ENCODE data around the gene NUP43. TPM values are rescaled to one million over a fixed set of nuclear protein-coding genes. Genes with fewer than 3 reads are reported as not detected.
"Not testable (repeated sequence)": the region's sequence is repeated elsewhere in the genome, so short reads cannot be mapped to it uniquely, and the experiment has no call there.

The NUP43 gene, protein sequence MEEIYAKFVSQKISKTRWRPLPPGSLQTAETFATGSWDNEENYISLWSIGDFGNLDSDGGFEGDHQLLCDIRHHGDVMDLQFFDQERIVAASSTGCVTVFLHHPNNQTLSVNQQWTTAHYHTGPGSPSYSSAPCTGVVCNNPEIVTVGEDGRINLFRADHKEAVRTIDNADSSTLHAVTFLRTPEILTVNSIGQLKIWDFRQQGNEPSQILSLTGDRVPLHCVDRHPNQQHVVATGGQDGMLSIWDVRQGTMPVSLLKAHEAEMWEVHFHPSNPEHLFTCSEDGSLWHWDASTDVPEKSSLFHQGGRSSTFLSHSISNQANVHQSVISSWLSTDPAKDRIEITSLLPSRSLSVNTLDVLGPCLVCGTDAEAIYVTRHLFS
- polyA plus RNA-seq (ENCODE audit: insufficient read length): 67.9 TPM
- long read RNA-seq, donor 1, transcript NUP43-201 (8 exons, 3,874 nt): major isoform, 7 of 19 reads
- long read RNA-seq, donor 1, partial matches to known transcripts: 12 of 19 reads
- long read RNA-seq, donor 1, other reads (novel, unspliced or antisense): 0 of 19 reads
- long read RNA-seq, donor 2, transcript NUP43-201 (8 exons, 3,874 nt): major isoform, 10 of 11 reads
- long read RNA-seq, donor 2, partial matches to known transcripts: 0 of 11 reads
- long read RNA-seq, donor 2, other reads (novel, unspliced or antisense): 0 of 11 reads
- long read RNA-seq, donor 3, transcript NUP43-201 (8 exons, 3,874 nt): major isoform, 6 of 20 reads
- long read RNA-seq, donor 3, partial matches to known transcripts: 14 of 20 reads
- long read RNA-seq, donor 3, other reads (novel, unspliced or antisense): 0 of 20 reads
- long read RNA-seq, donor 4: 0 reads
- long read RNA-seq, donor 5, transcript NUP43-201 (8 exons, 3,874 nt): major isoform, 5 of 13 reads
- long read RNA-seq, donor 5, partial matches to known transcripts: 8 of 13 reads
- long read RNA-seq, donor 5, other reads (novel, unspliced or antisense): 0 of 13 reads
- long read RNA-seq, donor 6, transcript NUP43-201 (8 exons, 3,874 nt): major isoform, 7 of 15 reads
- long read RNA-seq, donor 6, partial matches to known transcripts: 8 of 15 reads
- long read RNA-seq, donor 6, other reads (novel, unspliced or antisense): 0 of 15 reads
- long read RNA-seq, donor 7, transcript NUP43-201 (8 exons, 3,874 nt): major isoform, 11 of 19 reads
- long read RNA-seq, donor 7, partial matches to known transcripts: 8 of 19 reads
- long read RNA-seq, donor 7, other reads (novel, unspliced or antisense): 0 of 19 reads
- long read RNA-seq, donor 8, partial matches to known transcripts: 0 of 4 reads
- long read RNA-seq, donor 8, other reads (novel, unspliced or antisense): 0 of 4 reads

DNA sequence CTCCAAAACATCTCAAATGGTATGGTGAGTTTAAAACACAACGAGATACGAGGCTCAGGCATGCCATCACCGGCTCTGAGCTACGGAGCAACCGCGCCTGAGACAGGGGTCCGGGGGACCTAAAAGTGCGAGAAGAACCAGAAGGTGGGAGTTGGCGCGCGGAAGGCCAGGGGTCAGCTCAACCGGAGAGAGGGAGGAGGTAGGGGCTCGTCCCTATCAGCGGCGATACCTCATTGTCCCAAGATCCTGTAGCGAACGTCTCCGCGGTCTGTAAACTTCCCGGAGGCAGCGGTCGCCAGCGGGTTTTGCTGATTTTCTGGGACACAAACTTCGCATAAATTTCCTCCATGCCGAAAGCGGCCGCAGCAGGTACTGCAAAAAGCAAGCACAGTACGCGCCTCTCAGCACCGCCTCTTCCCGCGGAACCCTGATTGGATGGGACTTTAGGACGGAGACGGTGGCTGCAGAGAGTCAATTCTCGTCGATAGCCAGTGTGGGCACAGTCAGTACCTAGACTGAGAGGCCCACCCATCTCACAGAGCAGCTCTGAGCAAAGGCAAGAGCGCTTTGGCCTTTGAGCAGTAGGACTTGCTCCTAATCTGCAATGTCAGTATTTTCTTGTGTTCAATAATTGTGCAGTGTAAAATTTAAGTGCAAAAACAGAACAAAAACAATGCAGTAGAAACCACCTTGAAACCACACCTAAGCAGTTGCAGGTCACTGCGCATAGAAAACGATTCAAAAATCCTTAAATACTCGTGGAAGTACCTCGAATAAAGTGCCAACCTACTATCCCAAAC, at the start of gene NUP43:
NUP43 (minus strand) TSS at position 383 of the 800 bp plus-strand sequence; CDS start at position 349, 34 bp downstream.
- peak; percentile 96 for DNase-seq

DNA sequence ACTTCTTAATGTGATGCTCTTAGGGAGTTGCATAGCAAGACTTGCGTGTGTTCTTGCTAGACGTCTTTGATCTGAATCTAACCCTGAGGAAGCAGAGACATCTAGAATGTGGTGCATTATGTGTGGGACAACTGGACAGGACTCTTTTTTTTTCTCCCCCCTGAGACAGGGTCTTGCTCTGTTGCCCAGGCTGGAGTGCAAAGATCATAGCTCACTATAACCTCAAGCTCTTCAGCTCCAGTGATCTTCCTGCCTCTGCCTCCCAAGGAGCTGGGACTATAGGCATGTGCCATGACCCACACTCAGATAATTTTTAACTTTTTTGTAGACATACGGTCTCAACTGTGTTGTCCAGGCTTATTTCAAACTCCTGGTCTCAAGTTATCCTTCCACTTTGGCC, 37.2 kb upstream of the NUP43 start:
- DNase-seq: no peak

DNA sequence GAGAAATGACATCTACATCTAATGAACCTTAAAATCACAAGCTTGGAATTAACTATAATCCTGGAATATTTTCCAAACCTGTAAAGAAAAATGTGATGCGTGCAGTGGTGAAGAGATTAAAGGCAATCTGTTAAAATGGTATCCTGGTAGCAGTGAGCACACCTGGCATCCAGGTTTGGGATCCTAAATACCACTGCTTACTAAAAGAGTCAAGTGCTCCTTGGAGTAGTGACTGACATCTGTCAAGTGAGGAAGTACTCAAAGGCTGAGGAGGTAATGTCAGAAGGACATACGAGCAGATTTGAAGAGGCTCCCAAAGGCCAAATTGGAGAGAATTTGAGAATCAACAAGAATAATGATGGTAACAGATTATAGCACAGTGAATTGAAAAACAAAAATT, 36.0 kb upstream of the NUP43 start:
- DNase-seq: no peak

DNA sequence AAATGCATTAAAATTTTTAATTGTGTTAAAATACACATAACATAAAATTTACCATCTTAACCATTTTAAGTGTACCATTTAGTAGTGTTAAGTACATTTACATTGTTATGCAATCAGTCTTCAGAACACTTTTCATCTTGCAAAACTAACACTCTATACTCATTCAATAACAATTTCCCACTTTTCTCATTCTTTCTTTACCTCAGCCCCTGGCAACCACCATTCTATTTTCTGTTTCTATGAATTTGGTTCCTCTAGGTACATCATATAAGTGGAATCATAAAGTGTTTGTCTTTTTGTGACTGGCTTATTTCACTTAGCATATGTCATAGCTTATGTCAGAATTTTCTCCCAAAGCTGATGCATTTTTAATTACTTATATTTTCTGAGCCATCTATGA, 35.4 kb upstream of the NUP43 start:
- DNase-seq: no peak

DNA sequence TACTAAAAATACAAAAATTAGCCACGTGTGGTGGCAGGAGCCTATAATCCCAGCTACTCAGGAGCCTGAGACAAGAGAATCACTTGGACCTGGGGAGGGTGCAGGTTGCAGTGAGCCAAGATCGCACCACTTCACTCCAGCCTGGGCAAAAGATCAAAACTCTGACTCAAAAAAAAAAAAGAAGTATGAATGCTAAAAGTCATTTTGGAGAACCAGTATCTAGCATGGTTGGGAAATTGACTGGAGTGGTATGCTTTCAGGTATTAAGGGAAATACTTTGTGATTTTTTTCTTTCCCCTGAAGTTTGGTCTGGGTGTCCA, 33.3 kb upstream of the NUP43 start:
- no peak for DNase-seq

DNA sequence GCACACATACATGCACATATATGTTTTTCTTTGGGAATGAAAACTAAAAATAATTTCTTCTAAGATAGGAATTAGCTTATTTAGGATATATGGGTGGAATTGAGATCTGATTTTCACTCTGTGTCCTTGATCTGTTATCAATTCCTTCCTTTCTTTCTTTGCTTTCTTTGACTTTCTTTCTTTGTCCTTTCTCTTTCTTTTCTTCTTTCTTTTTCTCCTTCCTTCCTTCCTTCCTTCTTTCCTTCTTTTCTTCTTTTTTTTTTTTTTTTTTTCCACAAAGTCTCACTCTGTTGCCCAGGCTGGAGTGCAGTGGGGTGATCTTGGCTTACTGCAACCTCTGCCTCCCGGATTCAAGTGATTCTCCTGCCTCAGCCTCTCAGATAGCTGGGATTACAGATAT, 31.3 kb upstream of the NUP43 start:
- DNase-seq: no peak

DNA sequence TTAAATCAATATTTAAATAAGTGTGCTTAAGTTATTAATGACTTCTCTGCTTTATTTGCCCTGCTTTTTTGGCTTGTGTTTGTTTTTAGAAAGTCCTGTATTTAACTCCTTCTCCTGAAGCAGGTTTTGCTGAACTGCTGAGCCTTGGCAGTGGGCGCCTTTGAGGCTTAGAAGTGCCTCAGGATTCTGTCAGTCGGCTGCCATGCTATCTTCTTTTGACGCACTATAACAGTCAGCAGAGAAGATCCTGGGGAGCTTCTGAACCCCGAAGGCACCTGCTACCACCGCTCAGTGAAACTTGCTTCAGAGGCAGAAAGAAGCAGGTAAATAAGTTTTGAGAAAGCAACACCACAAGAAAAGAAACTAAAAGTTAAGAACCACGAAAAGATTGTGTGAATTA, 25.6 kb upstream of the NUP43 start:
- DNase-seq: no peak

DNA sequence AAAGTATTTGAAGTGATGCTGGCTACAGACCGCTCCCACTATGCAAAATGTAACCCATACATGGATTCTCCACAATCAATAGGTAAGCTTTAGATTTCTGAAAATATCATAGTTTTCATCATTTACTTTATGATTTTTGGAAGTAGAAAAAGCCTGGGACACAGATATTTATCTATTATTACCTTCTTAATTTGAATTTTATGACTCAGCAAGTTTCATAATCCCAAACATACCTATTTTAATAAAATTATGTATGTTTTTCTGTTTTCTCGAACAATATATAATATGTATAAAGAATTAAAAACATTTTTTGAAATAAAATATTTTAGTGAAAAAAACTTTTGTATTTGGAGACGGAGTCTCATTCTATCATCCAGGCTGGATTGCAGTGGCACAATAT, 24.9 kb upstream of the NUP43 start:
- DNase-seq: no peak

DNA sequence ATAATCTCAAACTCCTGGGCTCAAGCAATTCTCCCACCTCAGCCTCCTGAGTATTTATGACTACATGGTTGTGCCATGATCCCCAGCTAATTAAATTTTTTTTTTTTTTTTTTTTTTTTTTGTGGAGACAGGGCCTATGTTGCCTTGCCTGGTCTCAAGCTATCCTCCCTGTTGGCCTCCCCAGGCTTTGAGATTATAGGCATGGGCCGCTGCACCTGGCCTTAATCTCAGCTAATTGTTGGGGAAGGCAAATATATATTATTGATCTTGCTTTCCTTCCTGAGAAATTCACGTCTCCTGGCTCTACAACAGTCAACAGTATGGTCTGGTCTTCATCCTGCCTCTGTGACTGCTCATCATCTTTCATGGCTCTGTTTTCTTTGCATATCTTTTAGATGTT, 23.3 kb upstream of the NUP43 start:
- DNase-seq: no peak

DNA sequence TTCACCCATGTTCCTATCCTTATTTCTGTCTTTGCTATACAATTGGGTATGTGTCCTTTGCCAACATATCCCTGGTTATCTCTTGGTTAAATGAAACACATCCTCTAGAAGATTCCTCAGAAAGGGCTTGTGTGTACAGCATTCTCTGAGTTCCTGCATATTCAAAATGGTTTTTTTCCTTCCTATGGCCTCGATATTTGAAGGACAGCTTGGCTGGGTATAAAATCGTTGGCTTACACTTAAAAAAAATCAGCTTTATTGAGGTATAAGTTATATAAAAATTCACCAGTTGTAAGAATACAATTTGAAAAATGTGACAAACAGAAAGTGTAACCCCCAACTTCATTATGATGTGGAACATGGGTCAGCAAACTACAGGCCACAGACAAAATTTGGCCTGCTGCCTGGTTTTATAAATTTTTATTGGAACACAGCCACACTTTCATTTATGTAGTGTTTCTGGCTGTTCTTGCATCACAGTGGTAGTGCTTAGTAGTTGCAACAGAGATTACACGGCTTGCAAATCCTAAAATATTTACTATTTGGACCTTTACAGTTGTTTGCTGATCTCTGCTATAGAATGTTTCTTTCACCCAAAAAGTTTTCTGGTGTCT, 19.9 kb upstream of the NUP43 start:
- no peak for DNase-seq

DNA sequence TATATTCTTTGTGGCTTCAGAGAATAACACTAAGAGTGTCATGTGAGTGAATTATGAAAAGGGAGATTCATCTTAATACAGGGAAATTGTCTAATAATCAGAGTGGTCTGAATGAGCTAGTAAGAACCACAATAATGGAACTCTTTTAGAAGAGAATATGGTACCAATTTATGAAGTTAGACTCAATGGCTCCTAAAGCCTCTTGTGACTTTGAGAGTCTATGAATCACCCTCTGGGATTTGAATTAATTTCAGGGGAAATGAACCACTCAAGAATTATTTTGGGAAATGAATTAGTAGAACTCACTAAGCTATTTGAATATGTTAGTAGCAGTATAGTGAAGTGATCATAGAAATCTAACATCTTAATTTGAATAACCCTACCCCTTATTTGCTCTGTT, 17.5 kb upstream of the NUP43 start:
- no peak for DNase-seq

DNA sequence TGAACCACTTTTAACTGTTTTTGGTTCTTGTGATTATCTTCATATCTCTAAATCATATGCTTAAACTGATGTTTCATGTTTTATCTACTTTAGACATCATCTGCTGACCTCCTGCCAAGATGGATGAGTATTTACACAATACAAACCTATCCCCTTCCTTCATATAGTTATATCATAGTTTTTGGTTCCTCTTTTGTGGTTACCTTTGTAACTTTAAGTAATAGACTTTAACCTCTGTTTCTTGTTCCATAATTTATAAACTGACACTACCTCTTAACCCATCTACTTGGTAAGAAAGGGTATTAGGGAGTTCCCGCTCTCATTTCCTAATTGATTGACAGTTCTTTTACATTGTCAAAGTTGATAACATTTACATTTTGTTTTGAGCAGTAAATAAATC, 15.1 kb upstream of the NUP43 start:
- DNase-seq: no peak

DNA sequence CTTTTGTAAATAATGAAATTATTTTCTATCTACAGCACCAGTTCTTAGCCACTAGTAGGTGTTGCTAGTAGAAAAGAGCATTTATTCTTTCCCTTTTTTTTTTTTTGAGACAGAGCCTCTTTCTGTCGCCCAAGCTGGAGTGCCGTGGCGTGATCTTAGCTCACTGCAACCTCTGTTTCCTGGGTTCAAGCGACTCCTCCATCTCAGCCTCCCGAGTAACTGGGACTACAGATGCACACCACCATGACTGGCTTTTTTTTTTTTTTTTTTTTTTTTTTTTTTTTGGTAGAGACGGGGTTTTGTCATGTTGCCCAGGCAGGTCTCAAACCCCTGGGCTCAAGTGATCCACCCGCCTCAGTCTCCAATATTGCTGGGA, 9.9 kb upstream of the NUP43 start:
- DNase-seq: no peak

DNA sequence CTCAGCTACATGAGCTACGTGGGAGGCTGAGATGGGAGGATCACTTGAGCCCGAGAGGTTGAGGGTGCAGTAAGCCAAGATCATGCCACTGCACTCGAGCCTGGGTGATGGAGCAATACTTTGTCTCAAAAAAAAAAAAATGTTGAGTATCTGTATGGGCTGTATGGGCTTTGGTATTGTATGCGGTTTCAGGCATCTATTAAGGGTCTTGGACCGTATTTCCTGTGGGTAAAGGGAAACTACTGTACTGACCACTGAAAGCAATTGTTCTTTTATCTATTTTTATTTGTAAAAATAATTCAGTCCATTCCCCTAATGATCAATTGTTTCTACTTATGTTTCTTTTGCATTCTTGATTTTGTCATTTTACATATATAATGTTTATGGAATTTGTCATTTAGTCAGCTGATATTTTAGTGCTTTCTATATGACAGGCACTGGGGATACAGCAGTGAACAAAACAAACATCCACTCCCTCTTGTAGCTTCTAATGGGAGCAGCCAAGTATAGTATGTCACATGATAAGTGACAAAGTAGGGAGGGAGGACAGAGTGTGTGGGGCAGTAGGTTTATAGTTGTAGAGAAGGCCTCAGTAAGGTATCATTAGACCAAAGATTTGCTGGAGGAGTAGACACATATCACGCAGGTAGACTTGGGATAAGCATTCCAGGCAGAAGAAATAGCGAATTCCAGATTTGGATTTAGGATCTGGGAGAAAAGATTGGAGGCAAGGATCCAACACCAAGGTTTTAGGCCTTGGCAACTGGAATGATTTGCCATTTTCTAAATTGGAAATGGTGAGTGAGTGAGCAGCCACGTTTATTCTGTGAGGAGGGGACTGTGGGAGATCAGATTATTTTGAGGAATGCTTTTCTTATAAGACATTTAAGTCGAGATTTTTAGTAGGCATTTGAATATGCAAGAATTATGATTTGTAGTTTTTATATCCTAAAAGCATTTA, 9.3 kb upstream of the NUP43 start:
- DNase-seq: no peak

DNA sequence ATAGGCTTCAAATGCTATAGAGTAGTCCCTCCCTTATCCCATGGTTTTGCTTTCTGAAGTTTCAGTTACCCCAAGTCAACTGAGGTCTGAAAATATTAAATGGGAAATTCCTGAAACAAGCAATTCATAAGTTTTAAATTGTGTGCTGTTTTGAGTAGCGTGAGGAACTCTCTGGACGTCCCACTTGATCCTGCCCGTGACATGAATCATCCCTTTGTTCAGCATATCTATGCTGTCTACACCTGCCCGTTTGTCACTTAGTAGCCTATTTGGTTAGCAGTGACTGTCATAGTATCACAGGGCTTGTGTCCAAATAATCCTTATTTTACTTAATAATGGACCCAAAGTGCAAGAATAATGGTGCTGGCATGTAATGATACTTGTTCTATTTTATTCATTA, 8.2 kb upstream of the NUP43 start:
- no peak for DNase-seq

DNA sequence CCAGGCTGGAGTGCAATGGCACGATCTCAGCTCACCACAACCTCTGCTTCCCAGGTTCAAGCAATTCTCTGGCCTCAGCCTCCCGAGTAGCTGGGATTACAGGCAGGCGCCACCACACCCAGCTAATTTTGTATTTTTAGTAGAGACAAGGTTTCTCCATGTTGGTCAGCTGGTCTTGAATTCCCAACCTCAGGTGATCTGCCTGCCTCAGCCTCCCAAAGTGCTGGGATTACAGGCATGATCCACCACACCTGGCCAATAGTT, 7.0 kb upstream of the NUP43 start:
- DNase-seq: not testable (repeated sequence)

DNA sequence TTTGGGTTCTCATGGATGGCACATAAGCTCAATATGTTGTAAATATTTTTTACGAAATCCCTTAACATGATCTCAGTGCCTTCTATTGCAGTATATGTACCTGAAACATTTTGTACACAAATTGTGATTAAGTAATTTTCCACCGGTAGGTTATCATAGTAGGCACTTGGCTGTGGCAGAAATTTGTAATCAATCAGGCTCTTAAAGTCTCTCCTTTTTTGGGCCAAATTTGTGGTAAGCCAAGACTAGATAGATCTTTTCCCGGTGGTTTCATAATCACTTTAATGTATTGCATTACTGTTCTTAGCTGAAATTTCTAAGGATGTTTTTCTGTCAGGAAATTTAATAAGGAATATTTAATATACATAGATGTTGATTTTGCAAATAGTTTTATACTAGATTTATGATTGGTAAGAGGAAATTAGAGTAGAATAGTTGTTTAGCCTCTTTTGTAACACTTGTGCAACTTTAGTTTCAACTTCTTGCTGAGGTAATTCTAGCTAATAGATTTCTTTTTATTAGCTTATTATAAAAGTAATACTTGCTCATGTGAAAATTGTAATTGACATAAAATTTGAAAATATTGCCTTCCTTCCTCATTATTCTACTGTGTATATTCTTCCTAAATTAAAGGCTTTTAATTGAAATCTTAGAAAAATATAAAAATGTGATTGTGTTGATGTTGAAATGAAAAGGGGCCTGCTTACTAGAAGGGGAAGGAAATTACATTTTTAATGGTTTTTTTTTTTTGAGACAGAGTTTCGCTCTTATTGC, 6.5 kb upstream of the NUP43 start:
- no peak for DNase-seq

DNA sequence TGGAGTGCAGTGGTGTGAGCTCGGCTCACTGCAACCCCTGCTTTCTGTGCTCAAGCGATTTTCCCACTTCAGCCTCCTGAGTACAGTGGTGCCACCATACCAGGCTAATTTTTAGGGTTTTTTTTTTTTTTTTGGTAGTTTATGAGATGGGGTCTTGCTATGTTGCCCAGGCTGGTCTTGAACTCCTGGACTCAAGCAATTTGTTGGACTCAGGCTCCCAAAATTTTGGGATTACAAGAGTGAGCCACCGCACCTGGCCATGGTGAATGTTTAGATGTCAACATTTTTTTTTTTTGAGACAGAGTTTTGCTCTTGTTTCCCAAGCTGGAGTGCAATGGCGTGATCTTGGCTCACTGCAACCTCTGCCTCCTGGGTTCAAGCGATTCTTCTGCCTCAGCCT, 5.6 kb upstream of the NUP43 start:
- not testable (repeated sequence) for DNase-seq

DNA sequence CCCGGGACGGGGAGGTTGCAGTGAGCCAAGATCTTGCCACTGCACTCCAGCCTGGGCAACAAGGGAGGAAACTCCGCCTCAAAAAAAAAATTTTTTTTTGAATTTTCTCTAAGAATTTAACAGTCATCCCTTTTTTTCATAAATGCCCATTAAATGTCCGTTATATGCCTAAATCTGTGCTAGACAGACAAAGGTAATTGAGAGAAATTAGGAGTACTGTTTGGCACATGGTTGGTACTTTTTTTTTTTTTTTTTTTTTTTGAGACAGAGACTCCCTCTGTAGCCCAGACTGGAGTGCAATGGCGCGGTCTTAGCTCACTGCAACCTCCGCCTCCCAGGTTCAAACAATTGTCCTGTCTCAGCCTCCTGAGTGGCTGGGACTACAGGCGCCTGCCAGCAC, 4.9 kb upstream of the NUP43 start:
- no peak for DNase-seq
